ENCODE measurements around the gene XPNPEP2.

XPNPEP2 gene

DNA sequence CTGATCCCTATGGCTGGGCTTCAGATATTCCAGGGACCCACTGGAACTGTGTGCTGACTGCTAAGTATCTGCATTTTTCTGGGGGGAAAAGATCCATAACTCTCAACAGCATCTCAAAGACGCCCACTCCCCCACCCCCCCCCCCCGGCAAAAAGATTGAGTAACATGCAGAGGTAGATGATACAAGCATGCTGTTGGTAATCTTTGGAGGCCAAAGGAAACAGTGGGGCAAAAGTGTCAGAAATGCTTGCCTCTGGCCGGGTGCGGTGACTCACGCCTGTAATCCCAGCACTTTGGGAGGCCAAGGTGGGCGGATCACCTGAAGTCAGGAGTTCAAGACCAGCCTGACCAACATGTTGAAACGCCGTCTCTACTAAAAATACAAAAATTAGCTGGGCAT is 12.2 kb downstream of the XPNPEP2 start:
- TF ChIP-seq, protein P1, sequence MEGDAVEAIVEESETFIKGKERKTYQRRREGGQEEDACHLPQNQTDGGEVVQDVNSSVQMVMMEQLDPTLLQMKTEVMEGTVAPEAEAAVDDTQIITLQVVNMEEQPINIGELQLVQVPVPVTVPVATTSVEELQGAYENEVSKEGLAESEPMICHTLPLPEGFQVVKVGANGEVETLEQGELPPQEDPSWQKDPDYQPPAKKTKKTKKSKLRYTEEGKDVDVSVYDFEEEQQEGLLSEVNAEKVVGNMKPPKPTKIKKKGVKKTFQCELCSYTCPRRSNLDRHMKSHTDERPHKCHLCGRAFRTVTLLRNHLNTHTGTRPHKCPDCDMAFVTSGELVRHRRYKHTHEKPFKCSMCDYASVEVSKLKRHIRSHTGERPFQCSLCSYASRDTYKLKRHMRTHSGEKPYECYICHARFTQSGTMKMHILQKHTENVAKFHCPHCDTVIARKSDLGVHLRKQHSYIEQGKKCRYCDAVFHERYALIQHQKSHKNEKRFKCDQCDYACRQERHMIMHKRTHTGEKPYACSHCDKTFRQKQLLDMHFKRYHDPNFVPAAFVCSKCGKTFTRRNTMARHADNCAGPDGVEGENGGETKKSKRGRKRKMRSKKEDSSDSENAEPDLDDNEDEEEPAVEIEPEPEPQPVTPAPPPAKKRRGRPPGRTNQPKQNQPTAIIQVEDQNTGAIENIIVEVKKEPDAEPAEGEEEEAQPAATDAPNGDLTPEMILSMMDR (IDR thresholded peaks at IDR 0.05): no peak

DNA sequence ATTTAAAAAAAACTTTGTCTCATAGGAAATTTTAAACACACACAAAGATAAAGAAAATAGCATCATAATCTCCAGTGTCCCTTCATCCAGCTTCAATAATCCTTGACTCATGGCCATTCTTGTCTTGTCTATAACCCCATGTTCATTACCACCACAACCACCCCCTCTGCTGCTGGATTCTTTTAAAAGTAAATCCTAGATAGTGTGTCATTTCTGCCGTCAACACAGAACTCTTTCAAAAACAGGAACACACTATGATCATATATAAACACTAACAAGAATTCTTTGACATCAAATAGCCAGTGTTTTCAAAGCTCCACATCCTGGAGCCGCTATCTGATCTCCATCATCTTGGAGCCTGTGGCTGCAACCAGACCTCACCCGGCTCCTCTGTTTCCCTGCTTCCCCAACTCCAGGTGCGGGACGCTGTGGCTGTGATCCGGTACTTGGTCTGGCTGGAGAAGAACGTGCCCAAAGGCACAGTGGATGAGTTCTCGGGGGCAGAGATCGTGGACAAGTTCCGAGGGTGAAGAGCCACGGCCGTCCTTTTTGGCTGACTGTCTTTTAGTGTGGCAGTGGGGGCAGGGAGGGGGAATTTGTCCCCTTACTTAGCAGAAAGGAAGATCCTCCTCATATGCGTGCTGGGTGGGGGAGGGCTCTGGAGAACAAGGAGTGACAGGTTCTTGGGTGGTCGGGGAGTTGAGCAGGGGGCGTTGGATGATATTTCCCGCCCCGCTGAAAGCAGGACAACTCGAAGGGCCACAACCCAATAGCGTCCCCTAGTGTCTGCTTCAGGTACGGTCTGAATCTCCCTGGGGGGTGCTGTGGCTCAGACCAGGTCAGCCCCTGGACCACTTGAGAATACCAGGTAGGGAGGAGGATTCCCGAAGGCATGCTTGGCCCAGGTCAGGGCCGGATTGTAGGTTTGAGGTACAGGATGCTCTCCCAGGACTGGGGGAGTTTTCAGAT is 15.6 kb downstream of the XPNPEP2 start:
- TF ChIP-seq, protein P1 (IDR thresholded peaks at IDR 0.05): no peak

DNA sequence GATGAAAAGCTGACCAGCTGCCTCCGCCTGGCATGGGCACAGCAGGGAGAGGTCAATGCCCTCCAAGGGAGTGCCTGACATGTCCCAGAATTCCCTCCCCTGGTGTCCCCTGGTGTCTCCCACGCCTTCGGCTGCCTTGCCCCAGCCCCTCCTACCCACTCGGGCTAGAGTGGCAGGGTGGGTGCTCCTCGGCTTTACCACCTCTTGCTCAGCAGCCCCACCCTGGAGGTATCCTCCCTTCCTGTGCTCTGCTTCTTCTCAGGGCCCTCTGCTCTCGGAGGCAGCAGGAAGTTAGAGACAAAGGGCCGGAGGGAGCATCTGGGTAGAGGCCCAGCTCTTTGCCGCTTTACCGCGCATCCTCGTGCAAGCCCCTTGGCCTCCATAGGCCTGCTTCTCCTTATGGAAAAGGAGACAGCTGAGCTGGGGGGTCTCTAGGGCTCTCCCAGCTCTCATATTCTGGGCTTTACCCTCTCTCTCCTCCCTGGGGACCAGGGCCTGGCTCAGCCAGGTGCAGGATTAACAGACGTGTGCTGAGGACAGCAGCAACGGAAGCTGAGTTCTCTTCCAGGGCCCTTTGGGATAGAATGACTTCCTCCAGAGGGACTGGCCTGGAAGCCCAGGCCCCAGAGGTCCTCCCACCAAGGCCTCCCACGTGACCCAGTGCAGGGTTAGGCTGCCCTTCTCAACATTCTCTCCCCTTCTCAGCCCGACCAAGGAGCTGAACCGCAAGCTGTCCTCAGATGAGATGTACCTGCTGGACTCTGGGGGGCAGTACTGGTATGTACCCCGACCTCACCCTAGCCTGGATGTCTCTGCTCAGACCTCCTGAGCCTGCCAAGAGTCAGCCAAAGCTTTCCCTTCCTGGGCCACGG is 17.2 kb downstream of the XPNPEP2 start:
- TF ChIP-seq, protein P1 (IDR thresholded peaks at IDR 0.05): no peak

DNA sequence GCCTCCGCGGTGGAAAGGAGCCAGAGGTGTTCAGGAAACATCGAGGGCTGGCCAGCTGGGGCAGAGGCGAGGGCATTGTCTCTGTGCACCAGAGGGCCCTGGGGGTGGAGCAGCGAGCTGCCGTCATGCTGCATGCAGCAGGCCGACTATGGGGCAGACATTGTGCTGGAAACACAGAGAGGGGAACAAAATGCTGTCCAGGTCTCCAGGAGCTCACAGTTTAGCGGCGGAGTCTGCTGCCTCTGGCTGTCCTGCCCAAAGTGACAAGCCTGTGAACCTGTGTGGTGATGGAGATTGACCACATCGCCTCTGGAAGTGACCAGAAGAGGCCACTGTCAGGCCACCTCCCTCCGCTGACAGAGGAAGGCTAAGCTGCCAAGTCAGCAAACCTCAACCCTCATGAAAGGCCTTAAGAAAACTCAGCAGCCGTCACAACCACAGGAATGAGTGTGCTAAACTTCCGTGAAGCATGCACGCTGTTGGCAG is 20.8 kb downstream of the XPNPEP2 start:
- TF ChIP-seq, protein P1 (IDR thresholded peaks at IDR 0.05): no peak

DNA sequence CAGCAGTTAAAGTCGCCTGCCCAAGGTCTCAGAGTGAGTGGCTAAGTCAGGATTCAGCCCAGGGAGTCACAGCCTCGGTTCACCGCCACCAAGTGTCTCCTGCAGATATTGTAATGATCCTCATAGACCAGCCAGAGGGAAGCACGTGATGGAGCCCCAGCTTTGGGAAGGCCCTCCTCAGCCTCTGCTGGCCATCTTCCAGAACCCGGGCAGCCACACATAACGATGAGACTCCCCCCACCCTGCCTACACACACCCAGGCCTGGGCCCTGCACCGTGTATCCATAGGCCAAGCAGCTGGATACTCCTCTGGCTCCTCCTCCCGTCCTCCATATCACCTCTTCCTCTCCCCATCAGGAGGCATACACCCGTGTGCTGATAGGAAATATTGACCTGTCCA is 21.4 kb downstream of the XPNPEP2 start:
- TF ChIP-seq, protein P1 (IDR thresholded peaks at IDR 0.05): no peak

DNA sequence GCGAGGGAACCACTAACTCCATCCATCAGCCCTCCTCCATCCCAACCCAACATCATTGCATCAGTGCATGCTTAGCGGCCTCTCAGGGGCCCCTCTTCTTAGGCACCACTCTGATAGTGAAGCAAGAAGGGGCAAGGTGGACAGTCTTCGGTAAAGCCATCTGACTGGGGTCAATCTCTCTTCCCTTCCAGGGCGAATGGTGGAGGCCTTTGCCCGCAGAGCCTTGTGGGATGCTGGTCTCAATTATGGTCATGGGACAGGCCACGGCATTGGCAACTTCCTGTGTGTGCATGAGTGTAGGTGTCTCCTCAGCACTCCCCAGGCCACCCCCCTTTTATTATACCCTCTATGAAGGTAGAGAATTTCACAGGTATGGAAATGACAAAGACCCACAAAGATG is 22.2 kb downstream of the XPNPEP2 start:
- TF ChIP-seq, protein P1 (IDR thresholded peaks at IDR 0.05): no peak

DNA sequence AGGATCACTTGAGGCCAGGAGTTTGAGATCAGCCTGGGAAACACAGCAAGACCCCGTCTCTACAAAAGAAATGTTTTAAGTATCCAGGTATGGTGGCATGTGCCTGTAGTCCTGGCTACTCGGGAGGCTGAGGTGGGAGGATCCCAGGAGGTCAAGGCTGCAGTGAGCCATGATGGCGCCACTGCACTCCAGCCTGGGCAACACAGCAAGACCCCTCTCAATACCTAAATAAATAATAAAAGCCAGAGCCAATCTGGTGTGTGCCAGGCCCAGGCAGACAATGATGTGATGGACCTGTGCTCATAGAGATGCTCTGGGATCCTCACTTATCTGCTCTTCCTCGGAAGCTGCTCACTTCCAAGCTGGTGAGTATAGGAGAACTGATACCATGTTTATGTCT is 22.8 kb downstream of the XPNPEP2 start:
- TF ChIP-seq, protein P1 (IDR thresholded peaks at IDR 0.05): no peak

Measured in LNCAP (cell line).